Endothelial cell of umbilical vein (primary cell): Measurements from ENCODE around the gene AIRE. TPM values are rescaled to one million over a fixed set of nuclear protein-coding genes. Genes with fewer than 3 reads are reported as not detected.

ENCODE experiments used
- BruUV-seq: library from RNA; stranded (reverse); fragments of 400-500 nt; replicated peaks from 2 replicates; lab custom pipeline; 2021; lab: Mats Ljungman, UMichigan
- CTCF ChIA-PET: fragments of 300-600, 350-600 bp; sonication (Branson Sonifier 250); formaldehyde crosslinking; loops from one replicate; lab custom pipeline; 2021; ENCODE audit warnings: antibody characterized with exemption, inconsistent platforms; lab: Charles Lee
- POLR2A ChIA-PET: fragments of 300-600, 350-600 bp; sonication (Branson Sonifier 250); formaldehyde crosslinking; loops from one replicate; lab custom pipeline; 2021; ENCODE audit warnings: antibody characterized with exemption, inconsistent platforms; lab: Charles Lee
- DNase-seq: peaks from one replicate; pipeline ENCODE4 v3.0.0-alpha.2; 2011; ENCODE audit warnings: low read depth, low spot score
- FAIRE-seq: peaks from 2 replicates; lab custom pipeline; 2011; peaks lifted over from hg19 to GRCh38; lab: Jason Lieb, UNC
- H2AFZ ChIP-seq: 2 replicates; pipeline ENCODE4 v1.6.0; 2012; ENCODE audit warnings: low read depth, low read length, control low read depth, inconsistent platforms
- H3K27ac ChIP-seq: 2 replicates; pipeline ENCODE4 v1.5.1; 2011; ENCODE audit warnings: low read depth, mild to moderate bottlenecking, control low read depth, low read length, moderate library complexity; ENCODE audit not compliant: insufficient read depth
- H3K27me3 ChIP-seq, 2 experiments: 2 replicates each; pipeline versions ENCODE4 v1.6.0 to v1.6.1; 2011; ENCODE audit warnings: low read length in 2 of 2, mixed read lengths in 1 of 2; ENCODE audit not compliant: control insufficient read depth in 2 of 2, insufficient read depth in 2 of 2
- H3K36me3 ChIP-seq, 2 experiments: 2 replicates in 1 of 2; 3 replicates in 1 of 2; pipeline ENCODE4 v1.5.1; 2011; ENCODE audit warnings: low read length in 2 of 2, mild to moderate bottlenecking in 1 of 2, moderate library complexity in 1 of 2; ENCODE audit not compliant: control insufficient read depth in 2 of 2, insufficient read depth in 2 of 2; ENCODE audit errors: extremely low read depth in 1 of 2
- H3K4me1 ChIP-seq: 3 replicates; pipeline ENCODE4 v1.5.1; 2011; ENCODE audit warnings: mild to moderate bottlenecking, low read length; ENCODE audit not compliant: control insufficient read depth, insufficient read depth; ENCODE audit errors: extremely low read depth
- H3K4me2 ChIP-seq: 2 replicates; pipeline ENCODE4 v1.6.1; 2011; ENCODE audit warnings: low read length, control low read depth, mixed read lengths; ENCODE audit not compliant: insufficient read depth
- H3K4me3 ChIP-seq, 3 experiments: fragments of 200-600 bp in 1 of 3; sonication (generic), shearing (Covaris generic) in 1 of 3; replicated peaks in 1 of 3; 2 replicates each; pipeline ENCODE4 v1.5.1; 2011 to 2016; ENCODE audit warnings: control low read depth in 3 of 3, low read length in 3 of 3, mild to moderate bottlenecking in 2 of 3, inconsistent platforms in 1 of 3, low read depth in 1 of 3, moderate library complexity in 1 of 3; ENCODE audit not compliant: insufficient read depth in 1 of 3
- H3K79me2 ChIP-seq: 2 replicates; pipeline ENCODE4 v1.6.0; 2012; ENCODE audit warnings: low read length, inconsistent platforms; ENCODE audit not compliant: control insufficient read depth, insufficient read depth
- H3K9ac ChIP-seq: replicated peaks from 2 replicates; pipeline ENCODE3; 2011; ENCODE audit warnings: low read length, control low read depth; ENCODE audit not compliant: insufficient read depth; ENCODE audit errors: extremely low read depth
- H3K9me1 ChIP-seq: replicated peaks from 3 replicates; pipeline ENCODE4 v1.6.0; 2011; ENCODE audit warnings: mild to moderate bottlenecking, low read length; ENCODE audit not compliant: control insufficient read depth, insufficient read depth; ENCODE audit errors: extremely low read depth
- H3K9me3 ChIP-seq: replicated peaks from 2 replicates; pipeline ENCODE4 v1.5.1; 2012; ENCODE audit warnings: low read length, inconsistent platforms; ENCODE audit not compliant: control insufficient read depth, insufficient read depth
- H4K20me1 ChIP-seq: replicated peaks from 2 replicates; pipeline ENCODE3; 2011; ENCODE audit warnings: mild to moderate bottlenecking, low read length; ENCODE audit not compliant: control insufficient read depth, insufficient read depth; ENCODE audit errors: extremely low read depth
- CTCF ChIP-seq, 2 donors: IDR thresholded peaks; 1 replicate in 1 of 2; 2 replicates in 1 of 2; pipeline ENCODE4 v1.5.1; 2011; ENCODE audit warnings: low read length in 2 of 2, mild to moderate bottlenecking in 2 of 2, moderate library complexity in 2 of 2, control low read depth in 1 of 2, inconsistent platforms in 1 of 2, low read depth in 1 of 2; ENCODE audit not compliant: insufficient read depth in 1 of 2; ENCODE audit errors: extremely low read depth in 1 of 2
- EZH2 ChIP-seq: IDR thresholded peaks from 2 replicates; pipeline ENCODE4 v1.6.1; 2012; ENCODE audit warnings: borderline replicate concordance, low read depth, mild to moderate bottlenecking, moderate library complexity, low read length, inconsistent platforms; ENCODE audit not compliant: severe bottlenecking
- JUN ChIP-seq: IDR thresholded peaks from 2 replicates; pipeline ENCODE4 v1.6.1; 2011; ENCODE audit warnings: borderline replicate concordance, low read depth; ENCODE audit not compliant: insufficient read length, insufficient read depth
- MAX ChIP-seq: IDR thresholded peaks from 2 replicates; pipeline ENCODE4 v1.6.1; 2011; ENCODE audit not compliant: insufficient read depth, insufficient read length
- MYC ChIP-seq: IDR thresholded peaks from one replicate; pipeline ENCODE4 v1.6.1; 2011; ENCODE audit warnings: mild to moderate bottlenecking, low read depth, low read length
- POLR2A ChIP-seq: IDR thresholded peaks from 2 replicates; pipeline ENCODE4 v1.6.1; 2012; ENCODE audit warnings: low read depth, mild to moderate bottlenecking, control low read depth, low read length
- POLR2AphosphoS5 ChIP-seq: IDR thresholded peaks from 2 replicates; pipeline ENCODE4 v1.6.1; 2012; ENCODE audit warnings: low read depth, mild to moderate bottlenecking, control low read depth, low read length, moderate library complexity; ENCODE audit not compliant: insufficient read depth
- dilution Hi-C: fragments of 300-500 bp; cut with MboI; formaldehyde crosslinking; loops from one replicate; pipeline ENCODE4 v1.15.0; 2019; ENCODE audit warnings: low sequenced_read_pairs; ENCODE audit not compliant: extremely low pct_ligation_motif_present
- intact Hi-C: fragments of 100-400 bp; cut with micrococcal nuclease; formaldehyde crosslinking; loops from one replicate; pipeline ENCODE4 v1.10.0; 2022
- polyA plus RNA-seq, 4 experiments: library from polyadenylated mRNA; depleted of rRNA in 3 of 4; stranded (reverse) in 3 of 4; unstranded in 1 of 4; fragments of >200 nt; gene quantifications; 2 replicates each; pipeline versions ENCODE4 v1.2.1 to v1.2.3, GENCODE V29; 2011 to 2012; ENCODE audit warnings: missing spikeins in 1 of 4
- total RNA-seq: library from RNA; stranded (reverse); gene quantifications from 2 replicates; pipeline ENCODE4 v1.2.3, GENCODE V29; 2021

Gene AIRE
- total and polyA plus RNA-seq, 2 donors (not counting 3 experiments of a cell fraction or from before 2014, with no cell fraction given), result 0.04 to 0.11 TPM

DNA sequence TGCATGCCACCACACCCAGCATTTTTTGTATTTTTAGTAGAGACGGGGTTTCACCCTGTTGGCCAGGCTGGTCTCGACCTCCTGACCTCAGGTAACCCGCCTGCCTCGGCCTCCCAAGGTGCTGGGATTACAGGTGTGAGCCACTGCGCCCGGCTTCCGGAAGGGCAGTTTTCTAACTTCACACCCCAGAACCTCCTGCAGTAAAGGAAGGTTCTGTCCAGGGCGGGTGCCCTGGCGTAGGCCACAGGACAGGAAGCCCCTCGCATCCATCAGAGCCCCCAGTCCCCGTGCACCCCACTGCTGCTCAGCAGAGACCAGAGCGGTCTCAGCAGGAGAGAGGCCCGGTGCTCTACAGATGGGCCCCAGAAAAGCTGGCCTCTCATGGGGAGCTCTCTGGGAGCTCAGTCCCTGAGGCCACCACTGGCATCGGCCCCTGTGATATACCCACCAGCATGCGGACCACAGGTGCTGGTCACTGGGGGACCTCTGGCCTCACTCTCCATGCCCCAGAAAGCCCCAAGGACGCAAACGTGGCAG is 19.9 kb upstream of the AIRE start:
- H2AFZ ChIP-seq, result no peak overlapping the region
- ChIA-PET POLR2A (no interaction called here), CTCF (interaction anchor here (0.8 to 0.9 kb wide), 2 partner anchors 11 to 19 kb away, joined by 3 to 4 read pairs; no protein-coding TSS in a partner anchor)
- H3K36me3 ChIP-seq, result no peaks in the 10 kb centered on the region
- FAIRE-seq (no peak), DNase-seq (no peak)
- H3K4me1 ChIP-seq, result no peaks in the 10 kb centered on the region
- no peak overlapping the region for H3K27ac ChIP-seq
- H3K4me2 ChIP-seq, result no peak overlapping the region
- no peaks in the 10 kb centered on the region for H4K20me1 ChIP-seq
- intact Hi-C loops (no loop called here), dilution Hi-C loops (no loop called here)
- no peak overlapping the region for H3K4me3 ChIP-seq
- no peaks in the 10 kb centered on the region for H3K9me1 ChIP-seq
- H3K27me3 ChIP-seq, result no peaks in the 10 kb centered on the region
- H3K9me3 ChIP-seq, result no peaks in the 10 kb centered on the region
- H3K79me2 ChIP-seq, result no peaks in the 10 kb centered on the region
- H3K9ac ChIP-seq, result no peak overlapping the region
- no peak for TF ChIP-seq JUN
- no peak for TF ChIP-seq EZH2
- no peak for TF ChIP-seq CTCF (IDR thresholded peaks at IDR 0.05; ENCODE audit: extremely low read depth in 1 of 2, insufficient read depth in 1 of 2, low read depth in 1 of 2, low read length in 2 of 2)
- no peak for TF ChIP-seq MAX
- TF ChIP-seq MYC, result no peak
- no peak for TF ChIP-seq POLR2A
- no peak for TF ChIP-seq POLR2AphosphoS5
- no TSS peak for BruUV-seq
